ENCODE data around the gene CES5A.
"Not testable (repeated sequence)": the region's sequence is repeated elsewhere in the genome, so short reads cannot be mapped to it uniquely, and the experiment has no call there.

Gene CES5A

GRCh38 chr16:55913716-55914115, 38.5 kb upstream of the CES5A start:
- Histone ChIP-seq H3K79me2 (ENCODE audit: control insufficient read depth, insufficient read depth, low read length) (no peaks in the 10 kb centered on the region), H3K4ac (ENCODE audit: low read depth, low read length) (no peak overlapping the region), H4K8ac (ENCODE audit: low read depth, low read length) (no peak overlapping the region), H4K5ac (ENCODE audit: low read length) (no peak overlapping the region), H3K18ac (ENCODE audit: low read length) (no peak overlapping the region), H3K27me3 (ENCODE audit: insufficient read depth, low read length, poor library complexity) (no peaks in the 10 kb centered on the region), H3K56ac (ENCODE audit: low read length) (no peak overlapping the region), H3K79me1 (ENCODE audit: low read length) (no peaks in the 10 kb centered on the region), H3K23ac (ENCODE audit: low read length) (no peak overlapping the region), H2AK5ac (ENCODE audit: low read length) (no peak overlapping the region), H2BK120ac (ENCODE audit: low read depth, low read length) (no peak overlapping the region), H3K4me2 (ENCODE audit: low read length) (no peak overlapping the region), H3K27ac (ENCODE audit: low read depth, low read length) (no peak overlapping the region), H3K36me3 (ENCODE audit: control insufficient read depth, insufficient read depth, low read length) (no peaks in the 10 kb centered on the region), H2BK15ac (replicated peaks; ENCODE audit: low read depth) (no peak overlapping the region), H3K9ac (ENCODE audit: low read length) (no peak overlapping the region), H2BK5ac (ENCODE audit: low read length) (no peak overlapping the region), H3K4me3 (ENCODE audit: low read length) (no peak overlapping the region), H3K4me1 (ENCODE audit: control insufficient read depth, low read depth, low read length) (no peaks in the 10 kb centered on the region)
- no peak for DNase-seq
- no CpG with 5 or more reads among the region's 2 CpGs for WGBS (ENCODE audit: extremely low coverage, insufficient coverage, low lambda C conversion rate)

- H2AK5ac ChIP-seq (ENCODE audit: low read length); H2BK15ac ChIP-seq (replicated peaks; ENCODE audit: low read depth); H4K5ac ChIP-seq (ENCODE audit: low read length); H3K27me3 ChIP-seq (ENCODE audit: insufficient read depth, low read length, poor library complexity); H3K9ac ChIP-seq (ENCODE audit: low read length); H3K79me2 ChIP-seq (ENCODE audit: control insufficient read depth, insufficient read depth, low read length); H3K27ac ChIP-seq (ENCODE audit: low read depth, low read length); DNase-seq; H3K56ac ChIP-seq (ENCODE audit: low read length); H3K36me3 ChIP-seq (ENCODE audit: control insufficient read depth, insufficient read depth, low read length); H2BK5ac ChIP-seq (ENCODE audit: low read length); H3K4ac ChIP-seq (ENCODE audit: low read depth, low read length); H3K4me1 ChIP-seq (ENCODE audit: control insufficient read depth, low read depth, low read length); H3K79me1 ChIP-seq (ENCODE audit: low read length); H4K8ac ChIP-seq (ENCODE audit: low read depth, low read length); H3K18ac ChIP-seq (ENCODE audit: low read length); H3K4me3 ChIP-seq (ENCODE audit: low read length); H2BK120ac ChIP-seq (ENCODE audit: low read depth, low read length); H3K23ac ChIP-seq (ENCODE audit: low read length); H3K4me2 ChIP-seq (ENCODE audit: low read length): not testable (repeated sequence)
- WGBS (ENCODE audit: extremely low coverage, insufficient coverage, low lambda C conversion rate) = no CpG with 5 or more reads among the region's 2 CpGs
Measured at GRCh38 chr16:55913121-55913520, 37.9 kb upstream of the CES5A start.

- Histone ChIP-seq H3K79me1 (ENCODE audit: low read length) (no peaks in the 10 kb centered on the region), H3K36me3 (ENCODE audit: control insufficient read depth, insufficient read depth, low read length) (no peaks in the 10 kb centered on the region), H3K4me2 (ENCODE audit: low read length) (no peak overlapping the region), H3K79me2 (ENCODE audit: control insufficient read depth, insufficient read depth, low read length) (no peaks in the 10 kb centered on the region), H3K56ac (ENCODE audit: low read length) (no peak overlapping the region), H3K23ac (ENCODE audit: low read length) (no peak overlapping the region), H3K4ac (ENCODE audit: low read depth, low read length) (no peak overlapping the region), H3K27me3 (ENCODE audit: insufficient read depth, low read length, poor library complexity) (no peaks in the 10 kb centered on the region), H3K18ac (ENCODE audit: low read length) (no peak overlapping the region), H2BK5ac (ENCODE audit: low read length) (no peak overlapping the region), H2BK15ac (replicated peaks; ENCODE audit: low read depth) (no peak overlapping the region), H3K4me1 (ENCODE audit: control insufficient read depth, low read depth, low read length) (no peaks in the 10 kb centered on the region), H3K4me3 (ENCODE audit: low read length) (no peak overlapping the region), H4K8ac (ENCODE audit: low read depth, low read length) (no peak overlapping the region), H3K9ac (ENCODE audit: low read length) (no peak overlapping the region), H4K5ac (ENCODE audit: low read length) (no peak overlapping the region), H3K27ac (ENCODE audit: low read depth, low read length) (no peak overlapping the region), H2AK5ac (ENCODE audit: low read length) (no peak overlapping the region), H2BK120ac (ENCODE audit: low read depth, low read length) (no peak overlapping the region)
- no CpG with 5 or more reads among the region's 9 CpGs for WGBS (ENCODE audit: extremely low coverage, insufficient coverage, low lambda C conversion rate)
- no peak for DNase-seq
Measured at GRCh38 chr16:55912022-55912421, 36.8 kb upstream of the CES5A start.

- H3K27ac ChIP-seq (ENCODE audit: low read depth, low read length) = no peak overlapping the region
- no peaks in the 10 kb centered on the region for H3K27me3 ChIP-seq (ENCODE audit: insufficient read depth, low read length, poor library complexity)
- no peaks in the 10 kb centered on the region for H3K4me1 ChIP-seq (ENCODE audit: control insufficient read depth, low read depth, low read length)
- H4K8ac ChIP-seq (ENCODE audit: low read depth, low read length) = no peak overlapping the region
- H3K18ac ChIP-seq (ENCODE audit: low read length) = no peak overlapping the region
- H3K4me2 ChIP-seq (ENCODE audit: low read length) = no peak overlapping the region
- no peak overlapping the region for H3K4ac ChIP-seq (ENCODE audit: low read depth, low read length)
- no peaks in the 10 kb centered on the region for H3K36me3 ChIP-seq (ENCODE audit: control insufficient read depth, insufficient read depth, low read length)
- H2AK5ac ChIP-seq (ENCODE audit: low read length) = no peak overlapping the region
- no peak overlapping the region for H3K9ac ChIP-seq (ENCODE audit: low read length)
- no peak overlapping the region for H4K5ac ChIP-seq (ENCODE audit: low read length)
- no peak overlapping the region for H2BK5ac ChIP-seq (ENCODE audit: low read length)
- no peak overlapping the region for H3K56ac ChIP-seq (ENCODE audit: low read length)
- no CpG with 5 or more reads among the region's 2 CpGs for WGBS (ENCODE audit: extremely low coverage, insufficient coverage, low lambda C conversion rate)
- H2BK120ac ChIP-seq (ENCODE audit: low read depth, low read length) = no peak overlapping the region
- H3K23ac ChIP-seq (ENCODE audit: low read length) = no peak overlapping the region
- H3K4me3 ChIP-seq (ENCODE audit: low read length) = no peak overlapping the region
- H2BK15ac ChIP-seq (replicated peaks; ENCODE audit: low read depth) = no peak overlapping the region
- no peak for DNase-seq
- no peaks in the 10 kb centered on the region for H3K79me1 ChIP-seq (ENCODE audit: low read length)
- H3K79me2 ChIP-seq (ENCODE audit: control insufficient read depth, insufficient read depth, low read length) = no peaks in the 10 kb centered on the region
Measured at GRCh38 chr16:55911616-55912015, 36.4 kb upstream of the CES5A start.

- H3K9ac ChIP-seq (ENCODE audit: low read length) = no peak overlapping the region
- H3K56ac ChIP-seq (ENCODE audit: low read length) = no peak overlapping the region
- no peak overlapping the region for H4K5ac ChIP-seq (ENCODE audit: low read length)
- no peak overlapping the region for H4K8ac ChIP-seq (ENCODE audit: low read depth, low read length)
- no peak overlapping the region for H3K4me2 ChIP-seq (ENCODE audit: low read length)
- no peak overlapping the region for H2BK5ac ChIP-seq (ENCODE audit: low read length)
- H3K79me2 ChIP-seq (ENCODE audit: control insufficient read depth, insufficient read depth, low read length) = no peaks in the 10 kb centered on the region
- H3K79me1 ChIP-seq (ENCODE audit: low read length) = no peaks in the 10 kb centered on the region
- no peak overlapping the region for H3K4ac ChIP-seq (ENCODE audit: low read depth, low read length)
- H3K4me1 ChIP-seq (ENCODE audit: control insufficient read depth, low read depth, low read length) = no peaks in the 10 kb centered on the region
- H3K27me3 ChIP-seq (ENCODE audit: insufficient read depth, low read length, poor library complexity) = no peaks in the 10 kb centered on the region
- no peak overlapping the region for H3K4me3 ChIP-seq (ENCODE audit: low read length)
- no peak overlapping the region for H3K27ac ChIP-seq (ENCODE audit: low read depth, low read length)
- no peak overlapping the region for H2AK5ac ChIP-seq (ENCODE audit: low read length)
- DNase-seq = no peak
- no CpG with 5 or more reads among the region's 2 CpGs for WGBS (ENCODE audit: extremely low coverage, insufficient coverage, low lambda C conversion rate)
- H2BK120ac ChIP-seq (ENCODE audit: low read depth, low read length) = no peak overlapping the region
- no peaks in the 10 kb centered on the region for H3K36me3 ChIP-seq (ENCODE audit: control insufficient read depth, insufficient read depth, low read length)
- no peak overlapping the region for H2BK15ac ChIP-seq (replicated peaks; ENCODE audit: low read depth)
- no peak overlapping the region for H3K23ac ChIP-seq (ENCODE audit: low read length)
- no peak overlapping the region for H3K18ac ChIP-seq (ENCODE audit: low read length)
Measured at GRCh38 chr16:55909876-55910275, 34.7 kb upstream of the CES5A start.

GRCh38 chr16:55908641-55909040, 33.5 kb upstream of the CES5A start:
- H3K27me3 ChIP-seq (ENCODE audit: insufficient read depth, low read length, poor library complexity) = no peaks in the 10 kb centered on the region
- H3K36me3 ChIP-seq (ENCODE audit: control insufficient read depth, insufficient read depth, low read length) = no peaks in the 10 kb centered on the region
- no peak overlapping the region for H3K56ac ChIP-seq (ENCODE audit: low read length)
- no peak overlapping the region for H2BK120ac ChIP-seq (ENCODE audit: low read depth, low read length)
- H4K8ac ChIP-seq (ENCODE audit: low read depth, low read length) = no peak overlapping the region
- no peak overlapping the region for H3K4ac ChIP-seq (ENCODE audit: low read depth, low read length)
- H3K4me1 ChIP-seq (ENCODE audit: control insufficient read depth, low read depth, low read length) = no peaks in the 10 kb centered on the region
- no peak overlapping the region for H2BK5ac ChIP-seq (ENCODE audit: low read length)
- DNase-seq = no peak
- H3K27ac ChIP-seq (ENCODE audit: low read depth, low read length) = no peak overlapping the region
- no peak overlapping the region for H3K9ac ChIP-seq (ENCODE audit: low read length)
- no CpG with 5 or more reads among the region's 4 CpGs for WGBS (ENCODE audit: extremely low coverage, insufficient coverage, low lambda C conversion rate)
- H3K23ac ChIP-seq (ENCODE audit: low read length) = no peak overlapping the region
- no peak overlapping the region for H3K18ac ChIP-seq (ENCODE audit: low read length)
- no peak overlapping the region for H2AK5ac ChIP-seq (ENCODE audit: low read length)
- H3K4me2 ChIP-seq (ENCODE audit: low read length) = no peak overlapping the region
- H2BK15ac ChIP-seq (replicated peaks; ENCODE audit: low read depth) = no peak overlapping the region
- no peak overlapping the region for H3K4me3 ChIP-seq (ENCODE audit: low read length)
- H4K5ac ChIP-seq (ENCODE audit: low read length) = no peak overlapping the region
- no peaks in the 10 kb centered on the region for H3K79me1 ChIP-seq (ENCODE audit: low read length)
- no peaks in the 10 kb centered on the region for H3K79me2 ChIP-seq (ENCODE audit: control insufficient read depth, insufficient read depth, low read length)
